Measurements from ENCODE around the gene SFXN2.

DNA sequence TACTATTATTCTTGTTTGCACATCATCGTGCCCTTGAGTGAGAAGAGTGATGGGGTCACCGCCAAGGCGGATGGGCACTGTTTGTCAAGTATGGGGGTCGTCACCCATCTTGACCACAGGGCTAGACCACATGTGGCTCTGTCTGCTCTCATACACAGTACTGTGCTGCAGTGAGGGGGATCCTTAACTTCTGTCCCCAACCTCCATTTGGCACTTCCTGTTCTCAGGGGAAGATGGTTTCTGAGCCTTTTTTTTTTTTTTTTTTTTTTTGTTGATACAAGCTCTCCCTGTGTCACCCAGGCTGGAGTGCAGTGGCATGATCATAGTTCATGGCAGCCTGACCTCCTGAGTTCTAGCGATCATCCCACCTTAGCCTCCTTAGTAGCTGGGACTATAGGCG lies 42.9 kb downstream of the SFXN2 start:
- TF ChIP-seq POLR2A (IDR thresholded peaks at IDR 0.05), result no peak
- TF ChIP-seq, protein P1, sequence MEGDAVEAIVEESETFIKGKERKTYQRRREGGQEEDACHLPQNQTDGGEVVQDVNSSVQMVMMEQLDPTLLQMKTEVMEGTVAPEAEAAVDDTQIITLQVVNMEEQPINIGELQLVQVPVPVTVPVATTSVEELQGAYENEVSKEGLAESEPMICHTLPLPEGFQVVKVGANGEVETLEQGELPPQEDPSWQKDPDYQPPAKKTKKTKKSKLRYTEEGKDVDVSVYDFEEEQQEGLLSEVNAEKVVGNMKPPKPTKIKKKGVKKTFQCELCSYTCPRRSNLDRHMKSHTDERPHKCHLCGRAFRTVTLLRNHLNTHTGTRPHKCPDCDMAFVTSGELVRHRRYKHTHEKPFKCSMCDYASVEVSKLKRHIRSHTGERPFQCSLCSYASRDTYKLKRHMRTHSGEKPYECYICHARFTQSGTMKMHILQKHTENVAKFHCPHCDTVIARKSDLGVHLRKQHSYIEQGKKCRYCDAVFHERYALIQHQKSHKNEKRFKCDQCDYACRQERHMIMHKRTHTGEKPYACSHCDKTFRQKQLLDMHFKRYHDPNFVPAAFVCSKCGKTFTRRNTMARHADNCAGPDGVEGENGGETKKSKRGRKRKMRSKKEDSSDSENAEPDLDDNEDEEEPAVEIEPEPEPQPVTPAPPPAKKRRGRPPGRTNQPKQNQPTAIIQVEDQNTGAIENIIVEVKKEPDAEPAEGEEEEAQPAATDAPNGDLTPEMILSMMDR (IDR thresholded peaks at IDR 0.05), result no peak

Measured in uterus (tissue), 2 donors.